Left cardiac atrium (tissue), 4 donors: ENCODE results near the gene CCDC188. TPM values are rescaled to one million over a fixed set of nuclear protein-coding genes. Genes with fewer than 3 reads are reported as not detected.

Experiments
- ATAC-seq, 2 donors: fragments of 200-7000 bp; cut with Tn5 transposase; one replicate each; pipeline ENCODE4 v1.9.1; 2020; ENCODE audit warnings: mild to moderate bottlenecking in 2 of 2, moderate library complexity in 2 of 2
- DNase-seq: peaks from one replicate; pipeline ENCODE4 v3.0.0-alpha.2; 2020
- intact Hi-C, 2 donors: fragments of 100-400 bp; cut with DNase I; formaldehyde crosslinking; loops; one replicate each; pipeline versions ENCODE4 v1.14.1 to v1.15.1; 2022 to 2023
- total RNA-seq, 2 donors: library from RNA; stranded (reverse); fragmentation: NEBNext Ultra II Directional; extraction: Animal tissue kit (Norgen Biotek cat#: 25700); gene quantifications; one replicate each; pipeline ENCODE4 v1.2.1, GENCODE V29; 2021
- donor health status: DM: no; HTN: yes; CAD: no.
- donor health status: DM: no; HTN: yes; CAD: no; lungs with severe emphysema.
- donor health status: DM: yes; HTN: yes; CAD: no.
- donor health status: Dilated cardiomyopathy.

Gene CCDC188
- total RNA-seq, 2 donors from 2014 or later = 0.44 to 0.62 TPM

GRCh38 chr22:20140107-20140445 is 10.8 kb downstream of the CCDC188 start:
- ATAC-seq = no peak
- DNase-seq = no peak
- intact Hi-C loops = no loop called here

DNA sequence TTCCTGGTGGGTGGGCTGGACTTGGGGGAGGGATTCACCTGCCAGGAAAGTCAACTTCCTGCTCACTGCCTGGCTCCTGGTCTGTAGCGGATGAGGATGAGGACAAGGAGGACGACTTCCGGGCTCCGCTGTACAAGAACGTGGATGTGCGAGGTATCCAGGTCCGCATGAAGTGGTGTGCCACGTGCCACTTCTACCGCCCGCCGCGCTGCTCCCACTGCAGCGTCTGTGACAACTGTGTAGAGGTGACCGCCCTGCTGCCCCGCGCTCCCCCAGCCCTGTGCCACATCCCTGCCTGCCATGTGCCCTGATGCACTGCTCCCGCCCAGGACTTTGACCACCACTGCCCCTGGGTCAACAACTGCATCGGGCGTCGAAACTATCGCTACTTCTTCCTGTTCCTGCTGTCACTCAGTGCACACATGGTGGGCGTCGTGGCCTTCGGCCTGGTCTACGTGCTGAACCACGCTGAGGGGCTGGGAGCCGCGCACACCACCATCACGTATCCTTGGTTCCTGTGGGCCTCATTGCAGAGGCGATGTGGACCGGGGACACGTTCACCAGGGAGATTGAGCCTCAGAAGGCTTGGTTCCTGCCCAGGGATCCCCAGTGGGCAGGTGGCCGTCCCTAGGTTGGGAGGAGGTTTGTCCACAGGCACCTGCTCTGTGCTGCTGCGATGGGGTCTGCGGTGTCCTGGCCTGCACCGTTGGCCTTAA is 11.3 kb downstream of the CCDC188 start:
- intact Hi-C loops = no loop called here
- ATAC-seq (no peak), DNase-seq (no peak)

- DNase-seq = no peak
- intact Hi-C loops = no loop called here
- ATAC-seq = peak; percentile 3 to 36
These were observed 12.0 kb downstream of the CCDC188 start for GRCh38 chr22:20138868-20139267.

- ATAC-seq (peak; percentile 27 to 39), DNase-seq (no peak)
- intact Hi-C loops = no loop called here
These were observed 12.5 kb downstream of the CCDC188 start for GRCh38 chr22:20138417-20138738.

DNA sequence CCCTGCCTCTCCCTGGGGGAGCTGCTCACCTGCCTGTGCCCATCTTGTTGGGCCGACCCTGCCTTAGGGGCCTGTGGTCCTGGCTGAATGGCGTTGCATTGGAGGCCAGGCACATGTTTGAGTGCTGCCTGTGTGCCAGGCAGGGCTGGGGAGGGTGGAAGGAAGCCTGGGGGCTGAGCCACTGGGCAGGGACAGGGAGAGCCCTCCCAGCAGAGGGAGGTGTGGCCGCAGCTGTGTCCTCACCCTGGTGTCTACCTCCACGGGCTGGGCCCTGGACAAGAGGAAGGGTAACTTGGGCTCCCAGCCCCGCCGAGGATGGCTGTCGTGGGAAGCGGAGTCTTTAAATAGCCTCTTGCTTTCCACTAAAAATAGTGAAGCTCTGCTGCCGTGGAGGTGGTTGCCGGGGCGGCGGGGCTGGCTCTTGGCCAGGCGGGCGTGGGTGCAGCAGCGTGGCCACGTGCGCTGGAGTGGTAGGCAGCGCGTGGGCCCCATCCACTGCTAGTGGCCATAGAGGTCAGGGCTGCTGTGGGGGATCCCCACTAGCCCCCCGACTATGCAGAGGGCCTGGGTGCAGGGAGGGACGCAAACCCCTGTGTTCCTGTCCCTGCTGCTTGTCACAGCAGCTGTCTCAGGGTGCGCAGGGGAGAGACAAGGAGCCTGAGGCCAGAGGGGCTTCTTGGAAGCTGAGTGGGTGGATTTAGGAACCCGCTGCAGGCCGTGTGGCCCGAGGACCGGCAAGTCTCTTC is 13.0 kb downstream of the CCDC188 start:
- ATAC-seq (peak; percentile 46 to 61), DNase-seq (peak; percentile 60)
- intact Hi-C loops = no loop called here

DNA sequence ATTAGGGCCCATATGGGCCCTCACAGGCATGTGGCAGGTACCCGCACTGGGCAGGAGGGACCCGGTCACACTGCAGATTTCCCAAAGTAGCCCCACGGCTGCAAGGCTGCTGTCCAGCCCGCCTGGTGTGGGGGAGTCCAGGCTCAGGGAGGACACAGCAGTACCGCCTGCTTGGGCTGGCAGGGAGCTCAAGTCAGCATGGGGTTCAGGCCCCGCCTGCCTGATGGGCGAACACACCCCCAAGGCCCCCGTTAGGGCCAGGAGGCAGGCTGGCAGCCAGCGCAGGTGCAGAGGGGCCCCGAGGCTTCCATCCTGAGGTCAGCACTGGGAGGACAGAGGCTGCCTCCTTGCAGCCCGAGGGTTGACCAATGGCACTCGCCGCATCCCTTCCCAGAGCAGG is 13.7 kb downstream of the CCDC188 start:
- intact Hi-C loops = no loop called here
- no peak for ATAC-seq
- no peak for DNase-seq

DNA sequence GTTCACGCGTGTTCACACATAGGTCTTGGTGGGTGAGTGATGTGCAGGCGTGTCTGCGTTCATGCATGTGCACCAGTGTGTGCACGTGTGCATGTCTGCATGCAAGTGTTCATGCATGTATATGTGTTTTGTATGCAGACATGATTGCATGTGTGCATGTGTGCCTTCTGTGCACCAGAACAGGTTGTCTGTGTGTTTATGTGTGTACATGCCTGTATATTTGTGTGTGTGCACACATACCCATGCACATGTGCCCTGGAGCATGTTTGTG is 14.3 kb downstream of the CCDC188 start:
- no peak for DNase-seq
- intact Hi-C loops = no loop called here
- no peak for ATAC-seq

DNA sequence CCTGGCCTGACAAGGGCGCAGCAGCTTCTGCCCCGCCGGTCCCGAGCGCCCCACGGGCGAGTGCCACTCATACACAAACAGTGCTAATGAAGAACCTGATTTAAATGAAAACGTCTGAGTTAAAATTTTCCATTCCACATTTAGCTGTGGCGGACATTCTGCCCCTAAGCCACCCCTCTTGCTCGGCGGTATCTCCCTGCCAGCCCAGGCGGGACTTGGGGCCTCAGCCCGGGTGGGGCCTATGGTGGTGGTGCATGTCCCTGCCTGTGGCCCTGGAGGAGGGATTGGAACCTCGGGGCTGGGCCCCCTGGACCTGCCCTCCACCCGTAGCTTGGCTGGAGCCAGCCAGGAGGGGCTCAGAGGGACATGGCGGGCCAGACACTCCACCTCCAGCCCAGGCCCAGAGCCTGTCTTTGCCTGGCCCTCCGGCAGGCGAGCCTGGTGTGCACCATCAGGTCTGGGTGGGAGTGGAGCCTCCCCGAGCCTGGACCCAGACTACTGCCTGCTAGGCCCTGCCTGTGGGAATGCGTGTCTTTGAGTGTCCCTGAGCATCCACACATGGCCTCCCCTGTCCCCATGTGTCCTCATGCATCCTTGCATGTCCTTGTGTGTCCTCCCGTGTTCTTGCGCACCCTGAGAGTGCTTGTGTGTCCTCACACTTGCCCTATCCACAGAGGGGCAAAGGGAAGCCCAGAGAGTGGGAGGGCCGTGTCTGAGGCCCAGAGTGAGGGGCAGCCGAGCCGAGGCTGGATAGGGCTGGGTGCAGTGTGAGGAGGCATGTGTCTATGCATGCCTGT is 14.9 kb downstream of the CCDC188 start:
- intact Hi-C loops = no loop called here
- ATAC-seq (no peak), DNase-seq (no peak)

GRCh38 chr22:20135265-20135664 is 15.6 kb downstream of the CCDC188 start:
- no peak for ATAC-seq
- no peak for DNase-seq
- intact Hi-C loops = no loop called here

DNA sequence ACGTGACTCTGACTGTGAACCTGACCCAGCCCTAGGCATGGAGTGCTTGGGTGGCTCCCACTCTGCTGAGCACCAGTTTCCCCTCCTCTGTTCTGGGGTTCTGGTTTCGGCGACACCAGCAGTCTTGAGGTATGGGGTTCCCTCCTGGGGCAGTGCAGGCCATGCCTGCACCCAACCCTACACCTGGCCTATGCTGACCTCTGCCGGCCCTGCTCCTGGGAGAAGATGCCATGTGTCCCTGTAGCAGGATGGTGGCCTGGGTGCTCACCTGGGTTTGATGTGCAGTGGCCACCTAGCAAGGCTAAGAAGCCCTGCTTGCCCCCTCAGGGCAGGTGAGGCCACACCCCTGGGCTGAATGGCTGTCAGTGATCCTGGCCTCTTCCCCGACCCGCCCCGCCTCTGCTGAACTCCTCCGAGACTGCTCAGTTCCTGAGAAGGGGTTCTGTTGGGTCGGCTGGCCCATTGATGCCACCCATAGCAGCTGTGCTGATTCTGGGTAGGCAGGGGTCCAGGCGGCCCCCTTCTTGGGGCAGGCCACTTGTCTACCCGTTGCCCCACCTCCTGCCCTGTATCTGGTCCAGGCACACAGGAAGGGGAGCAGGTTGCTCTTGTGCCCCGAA is 16.8 kb downstream of the CCDC188 start:
- no peak for DNase-seq
- ATAC-seq = no peak
- intact Hi-C loops = no loop called here

GRCh38 chr22:20132686-20133246 is 18.1 kb downstream of the CCDC188 start:
- ATAC-seq (no peak), DNase-seq (no peak)
- intact Hi-C loops = no loop called here

DNA sequence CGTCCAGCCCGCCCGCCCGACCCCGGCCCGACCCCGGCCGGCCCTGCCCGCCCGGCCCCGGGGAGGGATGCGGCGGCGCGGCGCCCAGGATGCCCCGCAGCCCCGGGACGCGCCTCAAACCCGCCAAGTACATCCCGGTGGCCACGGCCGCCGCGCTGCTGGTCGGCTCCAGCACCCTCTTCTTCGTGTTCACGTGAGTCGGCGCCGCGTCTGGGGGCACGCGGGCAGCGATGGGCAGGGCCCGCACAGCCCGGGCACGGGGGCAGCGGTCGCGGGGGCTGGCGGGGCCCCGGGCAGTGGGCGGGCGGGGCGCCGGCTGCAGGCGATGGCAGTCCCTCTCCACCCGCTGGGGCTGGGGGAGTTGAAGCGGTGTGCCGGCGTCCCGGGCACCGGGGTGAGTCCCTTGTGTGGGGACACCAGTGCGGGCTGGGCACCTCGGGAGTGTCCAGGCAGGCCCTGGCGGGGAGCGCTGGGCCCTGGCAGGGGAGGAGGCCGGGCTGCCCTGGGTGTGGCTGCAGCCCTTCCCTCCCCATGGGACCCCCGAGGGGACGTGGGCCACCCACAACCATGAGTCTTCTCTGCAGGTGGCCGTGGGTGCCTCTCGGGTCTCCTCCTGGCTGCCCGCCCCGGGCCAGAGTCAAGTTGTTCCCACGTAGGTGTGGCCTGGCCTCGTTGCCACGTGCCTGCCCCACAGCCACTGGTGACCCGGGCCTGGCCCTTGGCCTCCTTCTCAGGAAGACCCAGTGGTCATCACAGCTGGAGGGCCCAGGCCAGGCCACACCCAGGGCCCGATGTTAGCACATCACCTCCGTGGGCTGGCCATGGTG is 18.8 kb downstream of the CCDC188 start:
- DNase-seq (peak; percentile 64), ATAC-seq (peak; percentile 1 to 5)
- intact Hi-C loops = no loop called here

- DNase-seq (peak; percentile 58), ATAC-seq (peak; percentile 57 to 81)
- intact Hi-C loops = no loop called here
These were observed 19.3 kb downstream of the CCDC188 start, which contains the start of gene ZDHHC8 for GRCh38 chr22:20131597-20131858. Gene ZDHHC8 (plus strand): TSS chr22:20131804. CDS start chr22:20131948, 144 bp downstream.

GRCh38 chr22:20130731-20131596 is 19.9 kb downstream of the CCDC188 start:
- intact Hi-C loops = no loop called here
- DNase-seq (peak; percentile 93), ATAC-seq (peak; percentile 93)

DNA sequence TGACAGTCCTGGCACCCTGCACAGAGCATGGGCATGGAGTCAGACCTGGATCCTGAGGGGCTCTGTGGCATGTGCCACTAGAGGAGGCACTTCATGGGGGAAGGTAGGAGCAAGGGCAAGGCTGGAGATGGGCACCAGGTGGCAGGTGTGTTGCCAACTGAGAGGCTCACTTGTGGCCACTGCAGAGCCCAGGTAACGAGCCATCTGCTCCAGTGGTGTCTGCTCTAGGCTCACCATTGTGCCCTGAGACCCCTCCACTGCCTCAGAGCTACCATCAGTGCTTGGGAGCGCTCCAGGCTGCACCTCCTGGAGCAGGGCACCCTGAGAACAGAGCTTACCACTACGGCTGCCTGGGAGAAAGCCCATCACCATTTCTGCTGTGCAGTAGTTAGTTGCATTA is 20.5 kb downstream of the CCDC188 start:
- ATAC-seq = no peak
- no peak for DNase-seq
- intact Hi-C loops = no loop called here

GRCh38 chr22:20129747-20130014 is 21.2 kb downstream of the CCDC188 start:
- ATAC-seq (no peak), DNase-seq (no peak)
- intact Hi-C loops = no loop called here

- ATAC-seq (no peak), DNase-seq (no peak)
- intact Hi-C loops = no loop called here
These were observed 21.7 kb downstream of the CCDC188 start for GRCh38 chr22:20128902-20129746.

DNA sequence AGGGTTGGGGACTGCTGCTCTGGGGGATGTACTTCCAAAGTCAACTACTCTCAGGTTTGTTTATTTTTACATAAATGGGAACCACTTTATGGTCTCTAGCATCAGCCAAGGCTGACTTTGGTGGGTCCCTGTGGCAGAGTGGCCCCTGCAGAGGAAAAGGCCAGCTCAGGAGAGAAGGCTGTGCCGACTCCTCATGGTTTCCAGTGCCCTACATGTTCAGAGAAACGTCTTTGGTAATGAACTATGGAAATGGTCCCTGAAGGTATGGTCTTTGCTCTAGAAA is 22.3 kb downstream of the CCDC188 start:
- DNase-seq = no peak
- intact Hi-C loops = no loop called here
- ATAC-seq = no peak
